H9 (cell line): ENCODE results near the gene PAQR5. TPM values are rescaled to one million over a fixed set of nuclear protein-coding genes. Genes with fewer than 3 reads are reported as not detected.

Source experiments
- DNase-seq: peaks from one replicate; pipeline ENCODE4 v3.0.0-alpha.2; 2017
- H2AFZ ChIP-seq: one replicate; pipeline ENCODE4 v1.6.1; 2013; ENCODE audit warnings: mild to moderate bottlenecking, low read length, control low read depth, moderate library complexity
- H2AK5ac ChIP-seq: 2 replicates; pipeline ENCODE4 v1.6.1; 2013; ENCODE audit warnings: low read length, control low read depth, mixed read lengths; ENCODE audit not compliant: insufficient read length
- H2BK120ac ChIP-seq: one replicate; pipeline ENCODE4 v1.6.1; 2013; ENCODE audit warnings: low read depth, mild to moderate bottlenecking, low read length, control low read depth, inconsistent platforms; ENCODE audit not compliant: poor library complexity, severe bottlenecking
- H2BK12ac ChIP-seq: 2 replicates; pipeline ENCODE4 v1.6.1; 2013; ENCODE audit warnings: low read length, control low read depth, mixed read lengths, low read depth; ENCODE audit not compliant: insufficient read length
- H2BK15ac ChIP-seq: 2 replicates; pipeline ENCODE4 v1.6.1; 2013; ENCODE audit warnings: low read depth, low read length, control low read depth
- H2BK20ac ChIP-seq: one replicate; pipeline ENCODE4 v1.6.1; 2013; ENCODE audit warnings: low read depth, mild to moderate bottlenecking, low read length, control low read depth, inconsistent platforms; ENCODE audit not compliant: poor library complexity, severe bottlenecking
- H2BK5ac ChIP-seq: 2 replicates; pipeline ENCODE4 v1.6.1; 2013; ENCODE audit warnings: low read length, control low read depth, mixed read lengths; ENCODE audit not compliant: insufficient read length
- H3K14ac ChIP-seq: 2 replicates; pipeline ENCODE4 v1.6.1; 2013; ENCODE audit warnings: low read length, control low read depth; ENCODE audit not compliant: insufficient read depth
- H3K18ac ChIP-seq: 2 replicates; pipeline ENCODE4 v1.6.1; 2013; ENCODE audit warnings: low read depth, mild to moderate bottlenecking, mixed read lengths, low read length, control low read depth; ENCODE audit not compliant: insufficient read length
- H3K23ac ChIP-seq: 2 replicates; pipeline ENCODE4 v1.6.1; 2013; ENCODE audit warnings: low read length, control low read depth, mixed read lengths, low read depth; ENCODE audit not compliant: insufficient read length
- H3K23me2 ChIP-seq: 2 replicates; pipeline ENCODE4 v1.6.1; 2013; ENCODE audit warnings: low read depth, mild to moderate bottlenecking, mixed read lengths, low read length, control low read depth; ENCODE audit not compliant: insufficient read length, poor library complexity, severe bottlenecking
- H3K27ac ChIP-seq: 2 replicates; pipeline ENCODE4 v1.5.1; 2013; ENCODE audit warnings: low read length, control low read depth, mixed read lengths, low read depth; ENCODE audit not compliant: insufficient read length
- H3K27me3 ChIP-seq: 2 replicates; pipeline ENCODE4 v1.6.1; 2013; ENCODE audit warnings: low read length, control low read depth, inconsistent platforms; ENCODE audit not compliant: insufficient read depth
- H3K4ac ChIP-seq: 2 replicates; pipeline ENCODE4 v1.6.1; 2013; ENCODE audit warnings: low read depth, mild to moderate bottlenecking, control low read depth, inconsistent platforms, low read length, moderate library complexity
- H3K4me1 ChIP-seq: 2 replicates; pipeline ENCODE4 v1.6.1; 2013; ENCODE audit warnings: low read length, control low read depth, inconsistent platforms; ENCODE audit not compliant: insufficient read depth
- H3K4me2 ChIP-seq: 2 replicates; pipeline ENCODE4 v1.6.1; 2013; ENCODE audit warnings: low read length, control low read depth, mixed read lengths; ENCODE audit not compliant: insufficient read length, insufficient read depth
- H3K56ac ChIP-seq: 2 replicates; pipeline ENCODE4 v1.6.1; 2013; ENCODE audit warnings: low read depth, mild to moderate bottlenecking, mixed read lengths, low read length, control low read depth; ENCODE audit not compliant: insufficient read length
- H3K79me1 ChIP-seq: 2 replicates; pipeline ENCODE4 v1.6.1; 2013; ENCODE audit warnings: low read depth, mild to moderate bottlenecking, moderate library complexity, low read length, control low read depth, inconsistent platforms; ENCODE audit not compliant: insufficient read depth, poor library complexity, severe bottlenecking
- H3K79me2 ChIP-seq: 2 replicates; pipeline ENCODE4 v1.6.1; 2013; ENCODE audit warnings: low read length, control low read depth, inconsistent platforms; ENCODE audit not compliant: insufficient read depth
- H3K9ac ChIP-seq: 2 replicates; pipeline ENCODE4 v1.6.1; 2013; ENCODE audit warnings: low read length, control low read depth, mixed read lengths; ENCODE audit not compliant: insufficient read length; ENCODE audit errors: extremely low read depth
- H3K9me3 ChIP-seq: one replicate; pipeline ENCODE4 v1.6.1; 2013; ENCODE audit warnings: low read depth, low read length, inconsistent platforms; ENCODE audit not compliant: control insufficient read depth
- H3T11ph ChIP-seq: one replicate; pipeline ENCODE4 v1.6.1; 2013; ENCODE audit warnings: mild to moderate bottlenecking, low read length, control low read depth, inconsistent platforms
- H4K20me1 ChIP-seq: one replicate; pipeline ENCODE4 v1.6.1; 2013; ENCODE audit not compliant: control insufficient read depth, insufficient read length, insufficient read depth
- H4K5ac ChIP-seq: 2 replicates; pipeline ENCODE4 v1.6.1; 2013; ENCODE audit warnings: low read depth, mild to moderate bottlenecking, mixed read lengths, low read length, control low read depth; ENCODE audit not compliant: insufficient read length
- H4K8ac ChIP-seq: replicated peaks from 2 replicates; pipeline ENCODE4 v1.6.1; 2013; ENCODE audit warnings: low read length, control low read depth, mixed read lengths, low read depth; ENCODE audit not compliant: insufficient read length
- H4K91ac ChIP-seq: 2 replicates; pipeline ENCODE4 v1.6.1; 2013; ENCODE audit warnings: low read depth, mild to moderate bottlenecking, moderate library complexity, mixed read lengths, low read length, control low read depth; ENCODE audit not compliant: insufficient read length
- H3K27ac Mint-ChIP-seq, 3 experiments: 2 replicates in 2 of 3; 3 replicates in 1 of 3; pipeline ENCODE4 v1.8.0; 2020 to 2021; ENCODE audit warnings: mixed read lengths in 3 of 3, mild to moderate bottlenecking in 1 of 3, moderate library complexity in 1 of 3
- H3K27me3 Mint-ChIP-seq: 2 replicates; pipeline ENCODE4 v1.8.0; 2021; ENCODE audit warnings: low read depth, mild to moderate bottlenecking, moderate library complexity, mixed read lengths
- H3K36me3 Mint-ChIP-seq, 3 experiments: 2 replicates in 2 of 3; 3 replicates in 1 of 3; pipeline ENCODE4 v1.8.0; 2020 to 2021; ENCODE audit warnings: low read depth in 3 of 3, mixed read lengths in 3 of 3; ENCODE audit not compliant: insufficient read depth in 1 of 3
- H3K4me1 Mint-ChIP-seq, 2 experiments: 2 replicates each; pipeline ENCODE4 v1.8.0; 2020; ENCODE audit warnings: mixed read lengths in 2 of 2
- H3K4me3 Mint-ChIP-seq, 2 experiments: 2 replicates in 1 of 2; 3 replicates in 1 of 2; pipeline ENCODE4 v1.8.0; 2020 to 2021; ENCODE audit warnings: mild to moderate bottlenecking in 2 of 2, mixed read lengths in 2 of 2, moderate library complexity in 1 of 2
- H3K9me3 Mint-ChIP-seq, 2 experiments: 2 replicates in 1 of 2; 3 replicates in 1 of 2; pipeline ENCODE4 v1.8.0; 2020; ENCODE audit warnings: mild to moderate bottlenecking in 2 of 2, mixed read lengths in 2 of 2, moderate library complexity in 1 of 2
- CTCF ChIP-seq: fragments of 200-600 bp; sonication (generic); conservative IDR thresholded peaks from 3 replicates; pipeline ENCODE4 v1.8.0; 2021; ENCODE audit warnings: antibody characterized with exemption, mild to moderate bottlenecking
- WGBS: extraction: QIAGEN DNeasy Blood & Tissue Kit; methylation state at CpG from one replicate; pipeline ENCODE4 v1.1.7; 2013; ENCODE audit warnings: missing lambda C conversion rate, low lambda C conversion rate, mixed read lengths; ENCODE audit not compliant: insufficient read length; ENCODE audit errors: extremely low coverage; 5-methylcytosine and 5-hydroxymethylcytosine counted together
- total RNA-seq: library from RNA; stranded (reverse); gene quantifications from 2 replicates; pipeline ENCODE4 v1.2.1, GENCODE V29; 2021

The PAQR5 gene
- total RNA-seq, 1 experiment from 2014 or later, result 1.6 TPM

- Histone ChIP-seq H2AFZ (no peak overlapping the region), H2BK5ac (no peak overlapping the region), H3K14ac (no peak overlapping the region), H3K27me3 (no peaks in the 10 kb centered on the region), H4K91ac (no peak overlapping the region), H3T11ph (no peak overlapping the region), H3K18ac (no peak overlapping the region), H4K8ac (no peak overlapping the region), H3K4me2 (no peak overlapping the region), H3K4ac (no peak overlapping the region), H3K9ac (no peak overlapping the region), H2AK5ac (no peak overlapping the region), H3K23me2 (no peaks in the 10 kb centered on the region), H3K9me3 (no peaks in the 10 kb centered on the region), H2BK15ac (no peak overlapping the region), H2BK20ac (no peak overlapping the region), H4K20me1 (no peaks in the 10 kb centered on the region), H2BK12ac (no peak overlapping the region), H3K79me2 (no peaks in the 10 kb centered on the region), H3K27ac (no peak overlapping the region), H3K23ac (no peak overlapping the region), H2BK120ac (no peak overlapping the region), H3K56ac (no peak overlapping the region), H4K5ac (no peak overlapping the region), H3K4me1 (no peaks in the 10 kb centered on the region), H3K79me1 (no peaks in the 10 kb centered on the region)
- WGBS, result no CpG with 5 or more reads among the region's 5 CpGs
- Mint-ChIP-seq H3K27me3 (peaks cover 8% of the 10 kb centered on the region), H3K36me3 (no peaks in the 10 kb centered on the region), H3K27ac (0 out of 7 replicates have a peak overlapping the region, but pooled peaks of 2 of the 3 experiments have one; percentile 32 to 37), H3K4me1 (peaks cover 8 to 23% of the 10 kb centered on the region in 2 experiments), H3K4me3 (no peak overlapping the region), H3K9me3 (no peaks in the 10 kb centered on the region)
- no peak for TF ChIP-seq CTCF
- DNase-seq, result no peak
Observed at GRCh38 chr15:69317392-69317841, 18.7 kb downstream of the PAQR5 start.
